AG09309 (cell line): ENCODE results near the gene BEND5.
A peak's percentile ranks its signal among the peaks of the same experiment; 100 is the strongest.

Experiments
- DNase-seq: peaks from one replicate; pipeline ENCODE4 v3.0.0-alpha.2; 2010; ENCODE audit warnings: low read depth
- H3K4me3 ChIP-seq: 2 replicates; pipeline ENCODE4 v1.5.1; 2011; ENCODE audit warnings: mild to moderate bottlenecking, low read depth, low read length, moderate library complexity; ENCODE audit not compliant: control insufficient read depth
- TF ChIP-seq, protein P1 (sequence below): IDR thresholded peaks from 2 replicates; pipeline ENCODE4 v1.5.1; 2011; ENCODE audit warnings: mild to moderate bottlenecking, low read depth, low read length, inconsistent platforms; ENCODE audit not compliant: insufficient read depth, control insufficient read depth; ENCODE audit errors: missing control alignments

BEND5 gene

GRCh38 chr1:48691429-48692001, 85.2 kb downstream of the BEND5 start:
- TF ChIP-seq, protein P1, sequence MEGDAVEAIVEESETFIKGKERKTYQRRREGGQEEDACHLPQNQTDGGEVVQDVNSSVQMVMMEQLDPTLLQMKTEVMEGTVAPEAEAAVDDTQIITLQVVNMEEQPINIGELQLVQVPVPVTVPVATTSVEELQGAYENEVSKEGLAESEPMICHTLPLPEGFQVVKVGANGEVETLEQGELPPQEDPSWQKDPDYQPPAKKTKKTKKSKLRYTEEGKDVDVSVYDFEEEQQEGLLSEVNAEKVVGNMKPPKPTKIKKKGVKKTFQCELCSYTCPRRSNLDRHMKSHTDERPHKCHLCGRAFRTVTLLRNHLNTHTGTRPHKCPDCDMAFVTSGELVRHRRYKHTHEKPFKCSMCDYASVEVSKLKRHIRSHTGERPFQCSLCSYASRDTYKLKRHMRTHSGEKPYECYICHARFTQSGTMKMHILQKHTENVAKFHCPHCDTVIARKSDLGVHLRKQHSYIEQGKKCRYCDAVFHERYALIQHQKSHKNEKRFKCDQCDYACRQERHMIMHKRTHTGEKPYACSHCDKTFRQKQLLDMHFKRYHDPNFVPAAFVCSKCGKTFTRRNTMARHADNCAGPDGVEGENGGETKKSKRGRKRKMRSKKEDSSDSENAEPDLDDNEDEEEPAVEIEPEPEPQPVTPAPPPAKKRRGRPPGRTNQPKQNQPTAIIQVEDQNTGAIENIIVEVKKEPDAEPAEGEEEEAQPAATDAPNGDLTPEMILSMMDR = no peak
- no peak overlapping the region for H3K4me3 ChIP-seq
- no peak for DNase-seq

DNA sequence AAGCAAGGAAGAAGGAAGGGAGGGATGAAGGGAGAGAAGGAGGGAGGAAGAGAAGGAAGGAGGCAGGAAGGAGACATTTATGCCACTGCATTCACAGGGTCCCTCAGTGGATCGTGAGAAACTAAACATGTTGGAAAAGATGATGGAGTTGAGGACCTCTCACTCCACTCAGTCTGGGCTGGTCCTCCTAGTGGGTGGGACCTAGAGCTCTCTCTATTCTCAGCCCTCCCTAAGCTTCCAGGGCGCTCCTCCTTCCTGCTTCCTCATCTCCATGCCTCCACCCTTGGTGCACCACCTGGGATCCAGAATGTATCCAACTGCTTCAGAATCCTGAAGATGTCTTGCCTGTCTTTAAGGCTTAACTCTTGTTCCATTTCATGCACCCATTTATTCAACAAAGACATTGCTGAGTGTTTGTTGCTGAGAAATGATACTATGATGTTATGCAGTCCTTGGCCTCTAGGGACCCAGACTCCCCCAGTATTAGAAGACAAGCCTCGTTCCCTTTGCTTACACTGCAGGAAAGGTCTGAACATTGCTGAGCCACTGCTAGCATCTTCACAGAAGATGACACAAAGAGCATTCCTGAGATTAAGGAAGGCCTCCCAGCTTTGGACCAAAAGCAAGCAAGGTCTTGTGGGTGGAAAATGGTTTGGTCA, 88.5 kb downstream of the BEND5 start:
- H3K4me3 ChIP-seq = no peak overlapping the region
- TF ChIP-seq, protein P1 = peak; percentile 23
- no peak for DNase-seq

DNA sequence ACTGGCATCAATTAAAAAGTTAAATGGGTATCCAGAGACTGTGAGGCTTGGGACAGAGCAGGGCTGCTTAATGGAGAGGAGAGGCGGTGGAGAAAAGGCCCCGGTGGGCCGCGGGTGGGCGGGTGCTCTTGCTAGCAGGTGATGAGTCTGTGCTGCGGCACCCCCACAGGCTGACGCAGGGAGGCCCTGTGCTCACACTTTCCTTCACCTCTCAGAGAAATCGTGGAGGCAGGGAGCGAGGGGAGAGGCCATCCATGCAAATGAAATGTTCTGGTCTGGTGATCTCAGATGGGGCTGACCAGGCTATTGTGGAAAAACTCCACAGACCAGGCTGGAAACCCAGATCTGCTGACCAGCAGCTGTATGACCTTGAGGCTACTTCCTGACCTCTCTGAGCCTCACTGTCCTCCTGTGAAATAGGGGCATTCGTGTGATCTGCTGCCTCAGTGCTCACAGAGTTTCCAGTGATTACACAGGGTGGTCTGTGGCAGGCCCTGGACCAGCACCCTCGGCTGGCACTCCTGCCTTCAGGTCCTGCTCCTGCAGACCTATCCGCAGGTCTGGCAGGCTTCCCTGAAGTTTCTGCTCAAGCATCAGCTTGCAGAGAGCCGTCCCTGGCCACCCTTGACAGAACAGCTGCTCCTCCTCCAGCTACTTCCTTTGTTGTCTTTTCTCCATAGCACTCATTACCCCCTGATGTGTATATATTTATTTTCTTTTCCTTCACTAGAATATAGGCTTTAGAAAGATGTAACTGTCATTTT, 89.2 kb downstream of the BEND5 start:
- no peak overlapping the region for H3K4me3 ChIP-seq
- no peak for DNase-seq
- TF ChIP-seq, protein P1 = no peak

DNA sequence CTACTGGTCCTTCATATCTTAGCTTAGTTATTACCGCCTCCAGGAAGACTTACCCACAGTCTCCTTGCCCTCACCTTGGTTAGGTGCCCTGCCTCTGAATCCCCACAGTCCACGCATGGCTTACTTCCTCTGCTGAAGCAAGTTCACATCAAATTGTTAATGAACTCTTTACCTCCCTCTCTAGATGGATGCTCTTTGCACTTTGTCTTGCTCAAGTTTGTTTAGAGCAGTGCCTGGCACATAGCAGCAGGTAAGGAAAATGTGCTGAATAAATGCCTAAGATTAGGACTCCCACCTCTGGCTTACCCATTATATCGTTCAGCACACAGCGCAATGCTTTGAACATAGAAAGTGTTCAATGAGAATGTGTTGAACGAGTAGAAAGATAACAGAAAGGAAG, 90.5 kb downstream of the BEND5 start:
- no peak for DNase-seq
- no peak overlapping the region for H3K4me3 ChIP-seq
- TF ChIP-seq, protein P1 = no peak

GRCh38 chr1:48684381-48684780, 92.3 kb downstream of the BEND5 start:
- H3K4me3 ChIP-seq = no peak overlapping the region
- TF ChIP-seq, protein P1 = no peak
- DNase-seq = no peak

- no peak overlapping the region for H3K4me3 ChIP-seq
- no peak for DNase-seq
- TF ChIP-seq, protein P1 = no peak
Measured at GRCh38 chr1:48683839-48684238, 92.9 kb downstream of the BEND5 start.
